GM23248 (cell line): ENCODE data around the gene HAUS5.

Experiments
- EZH2 ChIP-seq: fragments of 200-600 bp; sonication (generic); IDR thresholded peaks from 2 replicates; pipeline ENCODE4 v1.6.1; 2018; ENCODE audit warnings: antibody characterized with exemption, mild to moderate bottlenecking; ENCODE audit not compliant: insufficient read depth, poor library complexity, severe bottlenecking
- EZH2phosphoT487 ChIP-seq: fragments of 200-600 bp; sonication (generic); IDR thresholded peaks from 2 replicates; pipeline ENCODE4 v1.6.1; 2018; ENCODE audit warnings: antibody characterized with exemption, moderate library complexity, mild to moderate bottlenecking, low read depth; ENCODE audit not compliant: insufficient read depth

DNA sequence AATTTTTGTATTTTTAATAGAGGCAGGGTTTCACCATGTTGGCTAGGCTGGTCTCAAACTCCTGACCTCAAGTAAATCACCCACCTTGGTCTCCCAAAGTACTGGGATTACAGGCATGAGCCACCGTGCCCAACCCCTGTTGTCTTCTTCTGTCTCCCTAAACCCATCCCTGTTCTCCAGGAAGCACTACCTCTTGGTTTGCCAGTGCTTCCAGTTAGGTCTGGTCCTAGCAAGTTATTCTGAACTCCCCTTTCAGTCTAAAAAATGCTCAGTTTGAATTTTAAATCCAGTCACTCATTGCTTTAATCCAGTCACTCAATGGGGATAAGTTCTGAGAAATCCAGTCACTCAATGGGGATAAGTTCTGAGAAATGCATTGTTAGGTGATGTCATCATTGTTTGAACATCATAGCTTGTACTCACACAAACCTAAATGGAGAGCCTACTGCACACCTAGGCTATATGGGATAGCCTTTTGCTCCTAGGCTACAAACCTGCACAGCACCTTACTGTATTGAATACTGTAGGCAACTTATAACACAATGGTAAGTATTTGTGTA, 41.0 kb upstream of the HAUS5 start:
- TF ChIP-seq EZH2 (no peak), EZH2phosphoT487 (no peak)
